Stimulated activated CD8-positive, alpha-beta memory T cell treated with anti-CD3 and anti-CD28 coated beads, Interleukin-2, amount 100 ng/mL, for 48 hours (primary cell): ENCODE results near the gene KCNAB1.
"Not testable (repeated sequence)": the region's sequence is repeated elsewhere in the genome, so short reads cannot be mapped to it uniquely, and the experiment has no call there.

Source experiments
- DNase-seq, 2 donors: peaks; one replicate each; pipeline ENCODE4 v3.0.0-alpha.2; 2020; ENCODE audit warnings: low read depth in 2 of 2

The KCNAB1 gene

GRCh38 chr3:156218353-156218744 lies 98.0 kb downstream of the KCNAB1 start:
- no peak for DNase-seq

DNA sequence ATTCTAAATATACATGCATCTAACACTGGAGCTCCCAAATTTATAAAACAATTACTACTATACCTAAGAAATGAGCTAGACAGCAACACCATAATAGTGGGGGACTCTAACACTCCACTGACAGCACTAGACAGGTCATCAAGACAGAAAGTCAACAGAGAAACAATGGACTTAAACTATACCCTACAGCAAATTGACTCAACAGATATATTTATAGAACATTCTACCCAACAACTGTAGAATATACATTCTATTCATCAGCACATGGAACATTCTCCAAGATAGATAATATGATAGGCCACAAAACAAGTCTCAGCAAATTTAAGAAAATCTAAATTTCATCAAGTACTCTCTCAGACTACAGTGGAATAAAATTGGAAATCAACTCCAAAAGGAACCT lies 102.0 kb downstream of the KCNAB1 start:
- DNase-seq, result not testable (repeated sequence)

- DNase-seq, result not testable (repeated sequence)
Measured at GRCh38 chr3:156224046-156224445, 103.7 kb downstream of the KCNAB1 start.

- no peak for DNase-seq
Measured at GRCh38 chr3:156226676-156227420, 106.5 kb downstream of the KCNAB1 start.

DNA sequence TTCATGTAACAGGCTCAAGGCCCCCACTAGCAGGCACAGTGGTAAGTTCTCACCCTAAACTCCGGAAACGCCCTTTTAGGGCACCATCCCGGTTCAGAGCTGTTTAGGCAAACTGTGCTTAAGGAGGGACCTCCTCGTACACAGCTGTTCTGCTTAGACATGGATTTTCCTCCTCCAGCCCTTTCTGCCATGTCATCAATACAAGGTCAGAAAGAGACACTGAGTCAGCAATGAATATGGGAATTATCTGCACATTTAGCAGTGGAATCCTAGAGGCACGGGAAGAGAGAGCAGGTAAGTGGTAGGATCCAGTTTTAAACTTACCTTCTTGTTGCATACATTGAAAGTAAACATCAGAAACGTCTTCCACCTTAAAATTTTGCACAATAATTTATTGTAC lies 107.3 kb downstream of the KCNAB1 start:
- no peak for DNase-seq

- no peak for DNase-seq
Measured at GRCh38 chr3:156230278-156230900, 110.0 kb downstream of the KCNAB1 start.

- not testable (repeated sequence) for DNase-seq
Measured at GRCh38 chr3:156231221-156231620, 110.8 kb downstream of the KCNAB1 start.

DNA sequence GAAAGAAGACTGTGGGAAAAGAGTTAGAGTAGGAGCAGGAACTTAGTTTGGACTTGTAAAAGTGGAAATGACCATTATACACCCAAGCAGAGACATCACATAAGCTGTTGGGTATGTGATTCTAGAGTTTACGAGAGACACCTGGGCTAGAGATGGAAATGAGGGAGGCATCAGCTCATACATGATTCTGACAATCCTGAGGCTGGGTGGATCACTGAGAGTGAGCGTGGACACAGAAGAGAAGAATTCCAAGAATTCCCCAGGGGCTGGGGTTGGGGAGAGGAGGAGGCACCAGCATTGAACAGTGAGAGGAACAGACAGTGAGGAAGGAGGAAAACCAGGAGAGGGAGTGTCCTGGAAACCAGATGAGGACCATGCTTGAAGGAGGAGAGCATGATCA lies 113.5 kb downstream of the KCNAB1 start:
- no peak for DNase-seq

DNA sequence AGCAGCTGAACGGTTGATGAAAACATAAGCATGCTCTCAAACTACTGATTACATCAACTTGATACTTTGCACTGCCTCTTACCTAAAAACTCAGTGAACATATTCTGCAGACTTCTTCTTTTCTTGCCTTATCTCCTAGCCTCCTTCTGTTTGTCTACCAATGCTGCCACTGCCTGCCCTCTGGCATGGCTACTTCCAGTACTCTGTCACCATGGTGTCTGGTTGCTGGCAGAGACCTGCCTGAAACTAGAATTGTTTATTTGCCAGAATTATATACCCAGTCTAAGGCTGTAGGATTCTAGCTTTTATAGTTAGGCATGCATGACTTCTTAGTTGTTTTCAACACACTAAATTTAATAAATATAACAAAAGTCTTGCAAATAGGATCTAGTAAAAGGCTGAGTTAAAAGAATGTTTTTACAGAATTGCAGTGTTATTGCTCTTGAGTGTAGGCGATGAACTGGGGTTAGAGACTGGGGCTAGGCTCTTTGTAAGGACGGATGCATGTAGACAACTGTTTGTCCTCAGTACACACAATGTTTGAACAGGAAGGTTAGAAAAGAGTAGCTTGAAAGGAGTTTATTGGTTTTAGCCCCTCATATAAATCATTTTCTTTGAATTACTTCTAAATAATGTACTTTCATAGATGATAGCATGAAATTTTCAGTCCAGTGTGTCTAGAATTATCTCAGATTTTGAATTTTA lies 116.3 kb downstream of the KCNAB1 start:
- DNase-seq, result no peak

DNA sequence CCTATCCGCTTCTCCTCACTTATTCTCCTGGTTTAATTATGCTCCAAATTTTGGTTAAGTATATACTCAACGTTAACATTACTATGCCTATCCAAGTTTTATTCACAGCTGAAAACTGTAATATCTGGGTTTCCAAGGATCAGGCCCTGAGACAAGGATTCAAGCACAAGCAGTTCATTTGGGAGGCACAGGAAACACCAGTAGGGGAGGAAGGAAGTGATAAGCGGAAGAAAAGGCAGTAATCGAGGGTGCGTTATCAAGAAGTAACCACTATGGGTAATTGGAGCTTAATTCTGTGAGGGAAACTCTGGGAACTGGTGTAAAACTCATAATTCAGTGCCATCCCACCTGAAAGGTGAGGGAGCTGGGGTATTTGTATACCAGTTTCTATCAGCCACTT lies 120.3 kb downstream of the KCNAB1 start:
- no peak for DNase-seq

GRCh38 chr3:156246961-156247725 lies 126.8 kb downstream of the KCNAB1 start:
- no peak for DNase-seq

- DNase-seq, result no peak
Measured at GRCh38 chr3:156250550-156250949, 130.2 kb downstream of the KCNAB1 start.

DNA sequence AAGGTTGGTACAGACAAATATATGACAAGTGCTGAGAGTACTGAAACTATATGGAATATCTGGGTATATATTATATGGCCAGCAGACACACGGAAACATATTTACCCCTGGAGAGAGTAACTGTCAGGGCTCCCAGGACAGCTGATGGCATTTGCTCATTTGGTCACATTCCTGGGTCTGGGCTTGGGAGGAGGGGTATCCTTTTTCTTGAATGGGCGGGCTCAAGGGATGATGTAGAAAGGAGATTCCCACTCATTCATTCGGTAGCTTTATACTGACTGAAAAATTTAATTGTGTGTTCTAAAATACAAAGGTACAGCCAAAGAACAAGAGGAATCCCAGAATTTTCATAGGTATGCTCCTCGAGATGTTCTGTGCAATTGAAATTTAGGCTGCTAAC lies 131.0 kb downstream of the KCNAB1 start:
- DNase-seq, result no peak

GRCh38 chr3:156252656-156253055 lies 132.3 kb downstream of the KCNAB1 start:
- no peak for DNase-seq

DNA sequence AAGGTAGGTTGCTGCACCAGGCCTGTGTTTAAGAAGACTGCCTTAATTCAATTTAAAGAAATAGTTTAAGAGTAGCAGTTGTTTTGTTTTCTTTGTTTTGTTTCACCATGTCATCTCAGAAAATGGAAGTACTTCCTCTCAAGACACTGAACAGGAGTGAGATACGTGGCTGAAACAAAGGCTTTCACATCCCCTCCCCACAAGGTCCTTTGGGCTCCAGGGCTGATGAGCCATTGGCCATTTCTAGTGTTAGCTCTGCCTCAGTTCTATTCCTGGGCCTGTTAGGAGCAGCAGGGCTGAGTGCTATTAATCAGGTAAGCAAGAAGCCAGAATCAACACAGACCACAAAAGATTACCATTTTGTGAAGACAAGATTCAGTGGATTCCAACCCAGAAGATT lies 132.8 kb downstream of the KCNAB1 start:
- DNase-seq, result no peak

GRCh38 chr3:156256256-156256655 lies 135.9 kb downstream of the KCNAB1 start:
- DNase-seq, result no peak

- DNase-seq, result no peak
Measured at GRCh38 chr3:156256945-156257344, 136.6 kb downstream of the KCNAB1 start.

- no peak for DNase-seq
Measured at GRCh38 chr3:156258301-156258700, 137.9 kb downstream of the KCNAB1 start.

GRCh38 chr3:156259896-156260295 lies 139.5 kb downstream of the KCNAB1 start:
- DNase-seq, result no peak

GRCh38 chr3:156260331-156260730 lies 140.0 kb downstream of the KCNAB1 start:
- no peak for DNase-seq

- DNase-seq, result no peak
Measured at GRCh38 chr3:156264771-156265170, 144.4 kb downstream of the KCNAB1 start.

GRCh38 chr3:156271508-156271907 lies 151.1 kb downstream of the KCNAB1 start:
- DNase-seq, result no peak
